Measurements from ENCODE around the gene GLB1L.

GLB1L gene

GRCh38 chr2:219221957-219222518 is 23.2 kb downstream of the GLB1L start:
- no peak for DNase-seq (ENCODE audit: low read depth)

DNA sequence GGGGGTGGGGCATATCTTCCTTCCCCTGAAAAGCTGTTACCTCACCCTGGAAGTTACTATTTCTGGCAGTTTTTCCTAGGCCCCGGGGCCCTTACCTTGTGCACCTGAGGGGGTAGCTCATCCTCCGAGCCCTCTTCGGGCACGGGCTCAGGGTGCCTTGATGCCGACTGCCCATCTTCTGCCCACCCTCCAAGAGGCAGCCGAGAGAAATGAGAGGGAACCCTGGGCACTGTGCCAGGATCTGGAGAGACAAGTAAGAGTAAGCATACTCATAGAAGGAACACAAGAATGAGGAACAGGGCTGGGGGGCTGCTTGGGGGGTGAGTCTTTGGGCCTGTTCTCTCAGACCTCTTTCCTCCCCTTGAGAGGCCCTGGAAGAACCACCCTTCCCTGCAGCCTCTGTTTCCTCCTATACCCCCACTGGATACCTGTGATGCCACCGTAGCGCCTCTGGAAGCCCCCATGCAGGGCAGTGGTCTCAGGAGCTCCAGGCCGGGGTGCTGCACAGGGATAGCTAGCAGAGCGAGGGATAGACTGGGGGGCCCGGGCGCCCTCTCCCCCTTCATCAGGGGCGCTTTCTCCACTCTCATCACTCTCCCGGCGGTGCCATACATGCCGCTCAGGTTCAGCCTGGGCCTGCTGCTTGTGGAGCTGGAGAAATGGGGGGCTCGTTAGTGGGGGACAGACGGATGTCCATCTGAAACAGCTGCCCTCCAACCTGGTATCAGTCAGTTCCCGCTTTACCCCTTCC is 24.4 kb downstream of the GLB1L start:
- no peak for DNase-seq (ENCODE audit: low read depth)

GRCh38 chr2:219219784-219220532 is 25.3 kb downstream of the GLB1L start:
- DNase-seq (ENCODE audit: low read depth): no peak

- peak; percentile 83 for DNase-seq (ENCODE audit: low read depth)
Measured at GRCh38 chr2:219218732-219219701, 26.2 kb downstream of the GLB1L start, which contains the start of gene ABCB6. Gene ABCB6, minus strand, starts transcription at chr2:219218958. Its CDS starts 285 bp downstream, at chr2:219218673.

DNA sequence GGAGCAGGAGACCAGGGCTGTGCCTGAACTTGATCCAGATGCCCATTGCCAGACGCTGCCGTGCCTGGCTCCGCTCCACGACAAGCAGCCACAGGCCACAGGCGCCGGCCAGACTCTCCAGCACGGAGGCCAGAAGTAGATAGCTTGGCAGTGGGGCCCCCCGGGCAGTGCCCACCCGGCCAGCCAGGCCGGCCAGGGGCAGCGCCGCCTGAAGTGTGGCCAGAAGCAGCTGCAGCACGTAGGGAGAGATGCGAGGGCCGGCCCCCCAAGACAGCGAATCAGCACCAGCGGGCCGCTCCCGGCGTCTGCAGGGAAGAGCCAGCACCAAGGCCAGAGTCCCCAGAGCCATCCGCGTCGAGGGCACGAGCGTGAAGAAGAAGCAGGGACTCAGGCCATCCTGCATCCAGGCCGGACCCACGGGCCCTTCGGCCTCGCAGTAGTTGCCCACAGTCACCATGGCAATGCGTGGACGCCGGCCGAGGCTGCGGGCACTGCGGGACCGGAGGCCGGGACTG is 27.0 kb downstream of the GLB1L start:
- no peak for DNase-seq (ENCODE audit: low read depth)

DNA sequence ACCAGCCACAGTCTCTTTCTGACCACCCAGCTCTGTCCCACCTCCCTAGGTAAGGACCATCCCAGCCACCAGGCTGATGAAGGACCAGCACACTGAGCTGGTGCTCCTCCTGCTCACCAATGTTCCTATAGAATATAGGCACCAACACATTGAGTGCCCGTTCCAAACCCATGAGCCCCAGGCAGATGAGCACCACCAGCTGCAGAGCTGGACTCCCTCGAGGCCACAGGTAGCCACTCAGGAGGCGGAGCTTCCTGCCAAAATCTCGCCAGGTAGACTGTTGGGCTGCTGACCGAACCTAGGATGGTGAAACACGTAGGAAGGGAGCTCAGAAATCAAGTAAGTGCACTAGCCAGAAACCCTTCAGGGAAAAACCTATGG is 28.7 kb downstream of the GLB1L start:
- DNase-seq (ENCODE audit: low read depth): no peak

- no peak for DNase-seq (ENCODE audit: low read depth)
Measured at GRCh38 chr2:219215871-219216534, 29.2 kb downstream of the GLB1L start.

- no peak for DNase-seq (ENCODE audit: low read depth)
Measured at GRCh38 chr2:219214786-219215185, 30.5 kb downstream of the GLB1L start.

DNA sequence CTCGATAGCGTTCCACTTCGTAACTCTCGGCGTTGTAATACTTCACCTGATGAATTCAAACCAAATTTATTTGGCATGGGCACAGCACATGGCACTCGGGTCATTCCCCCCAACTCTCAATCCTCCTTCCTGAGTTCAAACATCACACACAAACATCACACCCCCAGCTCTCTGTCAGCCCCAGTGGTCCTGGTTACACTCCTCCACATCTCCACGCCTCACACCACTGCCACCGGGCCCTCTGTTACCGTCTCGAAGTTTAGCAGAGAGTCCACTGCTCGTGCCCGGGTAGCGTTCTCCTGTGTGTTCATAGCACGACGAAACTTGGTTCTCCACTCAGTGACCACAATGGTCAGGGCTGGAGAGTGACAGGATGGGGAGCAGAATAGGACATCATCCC is 31.1 kb downstream of the GLB1L start:
- DNase-seq (ENCODE audit: low read depth): no peak

DNA sequence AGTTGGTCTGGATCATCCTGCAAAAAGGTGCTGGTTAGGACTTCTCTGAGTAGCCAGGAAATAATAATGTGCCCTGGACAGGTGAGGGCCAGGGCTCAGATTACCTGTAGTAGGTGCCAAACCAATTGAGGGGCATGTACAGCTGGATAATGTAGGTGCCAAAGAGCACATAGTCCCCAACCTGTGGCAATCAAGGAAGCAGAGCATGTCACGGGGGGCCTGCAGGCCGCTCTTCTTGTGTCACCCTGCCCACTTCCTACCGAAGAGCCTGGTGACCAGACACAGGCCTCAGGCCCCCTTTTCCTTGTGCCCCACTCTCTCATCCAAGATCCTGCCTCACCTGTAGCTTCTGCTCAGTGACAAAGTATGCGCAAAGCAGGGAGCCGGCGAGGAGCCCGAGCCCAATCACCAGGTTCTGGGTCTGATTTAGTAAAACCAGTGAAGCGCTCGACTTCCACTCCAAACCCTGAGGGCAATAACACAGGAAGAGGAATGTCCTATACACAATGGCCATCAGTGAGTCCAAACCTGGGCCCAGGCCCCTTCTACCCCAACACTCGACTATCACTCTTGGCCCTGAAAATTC is 31.7 kb downstream of the GLB1L start:
- no peak for DNase-seq (ENCODE audit: low read depth)

DNA sequence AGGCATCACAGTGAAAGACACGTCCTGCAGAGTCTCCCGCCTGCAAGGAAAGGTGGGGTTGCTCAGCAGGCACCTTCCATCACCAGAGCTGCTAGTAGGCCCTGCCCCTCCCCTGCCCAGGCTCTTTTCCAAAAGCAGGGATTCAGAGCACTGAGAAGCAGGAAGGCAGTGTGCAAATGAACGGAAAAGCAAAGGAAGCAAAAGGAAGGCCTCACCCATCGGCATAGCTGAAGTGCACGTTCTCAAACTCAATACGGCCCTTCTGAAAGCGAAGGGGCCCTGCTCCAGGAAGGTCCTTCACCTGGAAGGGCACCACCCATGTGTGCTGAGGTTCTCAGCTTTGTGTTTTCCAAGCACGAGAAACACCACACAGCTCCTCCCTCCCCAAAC is 32.2 kb downstream of the GLB1L start:
- no peak for DNase-seq (ENCODE audit: low read depth)

GRCh38 chr2:219210886-219211362 is 34.3 kb downstream of the GLB1L start:
- DNase-seq (ENCODE audit: low read depth): no peak

GRCh38 chr2:219210196-219210885 is 34.9 kb downstream of the GLB1L start:
- DNase-seq (ENCODE audit: low read depth): no peak

- DNase-seq (ENCODE audit: low read depth): no peak
Measured at GRCh38 chr2:219209236-219210195, 35.7 kb downstream of the GLB1L start.

DNA sequence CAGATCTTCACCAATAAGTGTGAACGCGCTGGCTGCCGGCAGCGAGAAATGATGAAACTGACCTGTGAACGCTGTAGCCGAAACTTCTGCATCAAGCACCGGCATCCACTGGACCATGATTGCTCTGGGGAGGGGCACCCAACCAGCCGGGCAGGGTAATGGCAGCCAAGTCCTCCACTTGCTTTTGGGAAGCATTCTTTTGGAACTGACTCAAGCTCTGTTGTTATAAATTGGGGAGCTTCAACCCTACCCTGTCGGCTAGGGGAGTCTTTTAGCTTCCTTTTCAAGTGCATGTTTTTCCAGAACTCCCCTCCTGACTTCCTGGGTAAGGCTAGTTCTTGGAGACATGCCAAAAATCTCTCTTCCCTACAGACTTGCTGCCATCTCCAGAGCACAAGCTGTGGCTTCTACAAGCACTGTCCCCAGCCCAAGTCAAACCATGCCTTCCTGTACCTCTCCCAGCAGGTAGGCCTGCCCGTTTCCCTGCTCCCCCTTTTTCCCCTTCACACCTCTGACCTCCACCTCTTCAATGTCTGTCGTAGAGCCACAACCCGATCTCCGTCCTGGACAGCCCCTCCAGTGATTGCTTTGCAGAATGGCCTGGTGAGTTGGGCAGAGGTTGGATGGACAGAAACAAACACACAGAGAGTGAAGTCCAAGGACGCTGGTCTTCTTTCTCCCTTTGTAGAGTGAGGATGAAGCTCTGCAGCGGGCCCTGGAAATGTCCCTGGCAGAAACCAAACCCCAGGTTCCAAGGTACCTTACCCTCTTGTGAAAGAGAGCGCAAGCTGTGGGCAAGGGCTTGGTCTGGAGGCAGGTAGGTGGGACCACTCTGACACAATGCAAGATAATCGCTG is 37.1 kb downstream of the GLB1L start:
- no peak for DNase-seq (ENCODE audit: low read depth)

GRCh38 chr2:219207134-219207883 is 37.9 kb downstream of the GLB1L start:
- no peak for DNase-seq (ENCODE audit: low read depth)

Measured in stimulated activated CD8-positive, alpha-beta memory T cell treated with anti-CD3 and anti-CD28 coated beads, Interleukin-4, amount 100 ng/mL, for 24 hours (primary cell).